NCI-H1694 (cell line): ENCODE results near the gene MPDZ.

Source experiments
- DNase-seq: peaks from one replicate; lab custom pipeline; 2025; lab: John Stamatoyannopoulos, UW

The MPDZ gene

GRCh38 chr9:13279284-13280141, at the start of gene MPDZ:
TSS of gene MPDZ (minus strand) at chr9:13279692. CDS start at chr9:13250315, 29,377 bp downstream.
- peak; percentile 48 for DNase-seq

GRCh38 chr9:13324988-13325387, 45.5 kb upstream of the MPDZ start:
- DNase-seq: no peak

- no peak for DNase-seq
Measured at GRCh38 chr9:13322828-13323550, 43.5 kb upstream of the MPDZ start.

- no peak for DNase-seq
Measured at GRCh38 chr9:13318027-13318426, 38.5 kb upstream of the MPDZ start.

- DNase-seq: no peak
Measured at GRCh38 chr9:13296972-13297371, 17.5 kb upstream of the MPDZ start.

GRCh38 chr9:13295556-13295955, 16.1 kb upstream of the MPDZ start:
- no peak for DNase-seq

GRCh38 chr9:13292782-13293181, 13.3 kb upstream of the MPDZ start:
- no peak for DNase-seq

GRCh38 chr9:13292158-13292557, 12.7 kb upstream of the MPDZ start:
- DNase-seq: no peak

- no peak for DNase-seq
Measured at GRCh38 chr9:13291718-13292117, 12.2 kb upstream of the MPDZ start.

GRCh38 chr9:13284011-13284410, 4.5 kb upstream of the MPDZ start:
- DNase-seq: no peak

- no peak for DNase-seq
Measured at GRCh38 chr9:13282998-13283397, 3.5 kb upstream of the MPDZ start.

- no peak for DNase-seq
Measured at GRCh38 chr9:13281356-13282016, 2.0 kb upstream of the MPDZ start.

GRCh38 chr9:13278368-13279246, 885 bp downstream of the MPDZ start:
- peak; percentile 32 for DNase-seq

GRCh38 chr9:13278023-13278367, 1.5 kb downstream of the MPDZ start:
- DNase-seq: no peak

- no peak for DNase-seq
Measured at GRCh38 chr9:13274886-13275641, 4.4 kb downstream of the MPDZ start.

- no peak for DNase-seq
Measured at GRCh38 chr9:13270734-13271133, 8.8 kb downstream of the MPDZ start.

- DNase-seq: no peak
Measured at GRCh38 chr9:13269589-13270452, 9.7 kb downstream of the MPDZ start.

GRCh38 chr9:13268469-13268868, 11.0 kb downstream of the MPDZ start:
- no peak for DNase-seq

GRCh38 chr9:13267743-13268142, 11.7 kb downstream of the MPDZ start:
- no peak for DNase-seq

GRCh38 chr9:13266167-13266566, 13.3 kb downstream of the MPDZ start:
- no peak for DNase-seq
